Heart right ventricle (tissue), 16 donors: ENCODE results near the gene PEX26. TPM values are rescaled to one million over a fixed set of nuclear protein-coding genes. Genes with fewer than 3 reads are reported as not detected.
"Not testable (repeated sequence)": the region's sequence is repeated elsewhere in the genome, so short reads cannot be mapped to it uniquely, and the experiment has no call there.

Source experiments
- ATAC-seq, 8 donors: fragments of 200-7000 bp; cut with Tn5 transposase; one replicate each; pipeline ENCODE4 v1.9.1; 2020; ENCODE audit warnings: mild to moderate bottlenecking in 8 of 8, moderate library complexity in 8 of 8, moderate number of reproducible peaks in 1 of 8
- DNase-seq, 2 donors: peaks; one replicate each; pipeline ENCODE4 v3.0.0-alpha.2; 2020
- H3K27ac ChIP-seq, 10 donors: fragments of 200-600 bp; sonication (generic) in 2 of 10; one replicate each; pipeline versions ENCODE4 v1.5.0 to v1.8.0; 2020 to 2022; ENCODE audit warnings: mild to moderate bottlenecking in 3 of 10
- H3K27me3 ChIP-seq, 7 donors: fragments of 200-600 bp; one replicate each; pipeline ENCODE4 v1.8.0; 2021 to 2022; ENCODE audit warnings: mild to moderate bottlenecking in 2 of 7
- H3K36me3 ChIP-seq, 9 donors: fragments of 200-600 bp; sonication (generic) in 1 of 9; one replicate each; pipeline versions ENCODE4 v1.5.0 to v1.8.0; 2020 to 2022; ENCODE audit warnings: mild to moderate bottlenecking in 2 of 9
- H3K4me1 ChIP-seq, 9 donors: fragments of 200-600 bp; sonication (generic) in 1 of 9; one replicate each; pipeline versions ENCODE4 v1.5.0 to v1.8.0; 2020 to 2022; ENCODE audit warnings: mild to moderate bottlenecking in 4 of 9
- H3K4me3 ChIP-seq, 10 donors: fragments of 200-600 bp; sonication (generic) in 2 of 10; one replicate each; pipeline versions ENCODE4 v1.5.0 to v1.8.0; 2020 to 2022; ENCODE audit warnings: mild to moderate bottlenecking in 7 of 10, moderate library complexity in 2 of 10
- H3K9me3 ChIP-seq, 11 donors: fragments of 200-600 bp in 10 of 11; sonication (generic) in 2 of 11; one replicate each; pipeline versions ENCODE4 v1.5.0 to v1.8.0; 2013 to 2022; ENCODE audit warnings: mild to moderate bottlenecking in 2 of 11, control low read depth in 1 of 11, moderate library complexity in 1 of 11
- WGBS, 2 donors: extraction: QIAGEN DNeasy Blood & Tissue Kit; methylation state at CpG; one replicate each; pipeline ENCODE4 v1.1.7; 2013; ENCODE audit warnings: inconsistent platforms in 1 of 2; 5-methylcytosine and 5-hydroxymethylcytosine counted together
- intact Hi-C, 10 donors: fragments of 100-400 bp; cut with DNase I; formaldehyde crosslinking; loops; one replicate each; pipeline versions ENCODE4 v1.11.1 to v1.14.2; 2022
- polyA plus RNA-seq, 2 donors: library from polyadenylated mRNA; stranded (reverse); fragments of 200-250 nt; gene quantifications; one replicate each; pipeline ENCODE4 v1.2.3, GENCODE V29; 2013
- total RNA-seq, 10 donors: library from RNA; stranded (reverse); fragmentation: NEBNext Ultra II Directional in 3 of 10; extraction: Animal tissue kit (Norgen Biotek cat#: 25700) in 3 of 10; gene quantifications; one replicate each; pipeline versions ENCODE4 v1.2.1 to v1.2.4, GENCODE V29; 2021 to 2023
- TF ChIP-seq, protein P1 (sequence below), 9 donors: fragments of 200-600 bp; sonication (generic) in 2 of 9; IDR thresholded peaks; one replicate each; pipeline versions ENCODE4 v1.5.0 to v1.8.0; 2021 to 2022; ENCODE audit warnings: antibody characterized with exemption in 9 of 9, mild to moderate bottlenecking in 5 of 9, moderate library complexity in 1 of 9
- donor health status: Arrhythmogenic right ventricular cardiomyopathy.
- donor health status: ischemic (EF 13 %, LVEDD 7.1; RV severe dilation, severe dysfunction).
- donor health status: healthy with polysubstance abuse.
- donor health status: DM: no; HTN: yes; CAD: no.
- donor health status: DM: no; HTN: no; CAD: no.
- donor health status: ischemic (EF 25% LVEDD 6.9; RV normal size, moderate dysfunction).
- donor health status: ischemic (EF 25% LVEDD 5.7; RV mildly dilated, moderate dysfunction).
- donor health status: healthy.
- donor health status: DM: yes; HTN: yes; CAD: no.
- donor health status: Ischemic cardiomyopathy.
- donor health status: ischemic (EF 35%, LVEDD 5.7; RV mildly dilated, moderate dysfunction).
- donor health status: nonischemic (EF 11% LVEDD 7.7; RV severe dilation, severe dysfunction).
- donor health status: DM: yes; HTN: yes; CAD: no.
- donor health status: PGD.
- donor health status: ischemic (EF 29% LVEDD 5.4; RV normal size, mild dysfunction).
- donor health status: nonischemic (EF 23%, LVEDD 6.1; RV moderate dilation, normal function).

Gene PEX26
- total and polyA plus RNA-seq, 12 donors: 8.3 to 27.1 (median 20.2) TPM

- intact Hi-C loops: no loop called here
- H3K27ac ChIP-seq: no peak overlapping the region
- TF ChIP-seq, protein P1, sequence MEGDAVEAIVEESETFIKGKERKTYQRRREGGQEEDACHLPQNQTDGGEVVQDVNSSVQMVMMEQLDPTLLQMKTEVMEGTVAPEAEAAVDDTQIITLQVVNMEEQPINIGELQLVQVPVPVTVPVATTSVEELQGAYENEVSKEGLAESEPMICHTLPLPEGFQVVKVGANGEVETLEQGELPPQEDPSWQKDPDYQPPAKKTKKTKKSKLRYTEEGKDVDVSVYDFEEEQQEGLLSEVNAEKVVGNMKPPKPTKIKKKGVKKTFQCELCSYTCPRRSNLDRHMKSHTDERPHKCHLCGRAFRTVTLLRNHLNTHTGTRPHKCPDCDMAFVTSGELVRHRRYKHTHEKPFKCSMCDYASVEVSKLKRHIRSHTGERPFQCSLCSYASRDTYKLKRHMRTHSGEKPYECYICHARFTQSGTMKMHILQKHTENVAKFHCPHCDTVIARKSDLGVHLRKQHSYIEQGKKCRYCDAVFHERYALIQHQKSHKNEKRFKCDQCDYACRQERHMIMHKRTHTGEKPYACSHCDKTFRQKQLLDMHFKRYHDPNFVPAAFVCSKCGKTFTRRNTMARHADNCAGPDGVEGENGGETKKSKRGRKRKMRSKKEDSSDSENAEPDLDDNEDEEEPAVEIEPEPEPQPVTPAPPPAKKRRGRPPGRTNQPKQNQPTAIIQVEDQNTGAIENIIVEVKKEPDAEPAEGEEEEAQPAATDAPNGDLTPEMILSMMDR (IDR thresholded peaks at IDR 0.05): no peak
- no peak for DNase-seq
- 86 to 91% methylated on average over 14 of the region's 14 CpGs for WGBS, 2 donors
- H3K27me3 ChIP-seq: peaks cover 0 to 7% (median 0%) of the 10 kb centered on the region in 7 donors
- H3K4me3 ChIP-seq: no peak overlapping the region
- peaks cover 0 to 9% (median 0%) of the 10 kb centered on the region in 9 donors for H3K36me3 ChIP-seq
- ATAC-seq: peak in 2 of 8 donors; percentile 44 to 71
- H3K9me3 ChIP-seq: no peaks in the 10 kb centered on the region
- H3K4me1 ChIP-seq: peaks cover 0 to 4% (median 0%) of the 10 kb centered on the region in 9 donors
Observed at GRCh38 chr22:18103527-18104269, 25.9 kb downstream of the PEX26 start.

- H3K4me3 ChIP-seq: no peak overlapping the region
- no peak for DNase-seq
- intact Hi-C loops: no loop called here
- TF ChIP-seq, protein P1 (IDR thresholded peaks at IDR 0.05): no peak
- ATAC-seq: no peak
- H3K36me3 ChIP-seq: peaks cover 0 to 9% (median 0%) of the 10 kb centered on the region in 9 donors
- WGBS, 2 donors: 89 to 93% methylated on average over 4 of the region's 4 CpGs
- peaks cover 0 to 15% (median 0%) of the 10 kb centered on the region in 7 donors for H3K27me3 ChIP-seq
- no peak overlapping the region for H3K27ac ChIP-seq
- no peaks in the 10 kb centered on the region for H3K9me3 ChIP-seq
- H3K4me1 ChIP-seq: peaks cover 0 to 4% (median 0%) of the 10 kb centered on the region in 9 donors
Observed at GRCh38 chr22:18104566-18104965, 26.8 kb downstream of the PEX26 start.

DNA sequence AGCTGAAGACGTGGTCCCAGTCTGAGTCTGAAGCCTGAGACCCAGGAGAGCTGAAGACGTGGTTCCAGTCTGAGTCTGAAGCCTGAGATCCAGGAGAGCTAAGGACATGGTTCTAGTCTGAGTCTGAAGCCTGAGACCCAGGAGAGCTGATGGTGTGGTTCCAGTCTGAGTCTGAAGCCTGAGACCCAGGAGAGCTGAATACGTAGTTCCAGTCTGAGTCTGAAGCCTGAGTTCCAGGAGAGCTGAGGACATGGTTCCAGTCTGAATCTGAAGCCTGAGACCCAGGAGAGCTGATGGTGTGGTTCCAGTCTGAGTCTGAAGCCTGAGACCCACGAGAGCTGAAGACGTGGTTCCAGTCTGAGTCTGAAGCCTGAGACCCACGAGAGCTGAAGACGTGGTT, 28.2 kb downstream of the PEX26 start:
- peaks cover 0 to 29% (median 5%) of the 10 kb centered on the region in 7 donors for H3K27me3 ChIP-seq
- H3K4me1 ChIP-seq: peaks cover 4 to 16% (median 14%) of the 10 kb centered on the region in 9 donors
- intact Hi-C loops, H3K27ac ChIP-seq, ATAC-seq, H3K36me3 ChIP-seq, H3K9me3 ChIP-seq, DNase-seq, H3K4me3 ChIP-seq: not testable (repeated sequence)
- 92% methylated on average over 6 of the region's 7 CpGs for WGBS, 2 donors

DNA sequence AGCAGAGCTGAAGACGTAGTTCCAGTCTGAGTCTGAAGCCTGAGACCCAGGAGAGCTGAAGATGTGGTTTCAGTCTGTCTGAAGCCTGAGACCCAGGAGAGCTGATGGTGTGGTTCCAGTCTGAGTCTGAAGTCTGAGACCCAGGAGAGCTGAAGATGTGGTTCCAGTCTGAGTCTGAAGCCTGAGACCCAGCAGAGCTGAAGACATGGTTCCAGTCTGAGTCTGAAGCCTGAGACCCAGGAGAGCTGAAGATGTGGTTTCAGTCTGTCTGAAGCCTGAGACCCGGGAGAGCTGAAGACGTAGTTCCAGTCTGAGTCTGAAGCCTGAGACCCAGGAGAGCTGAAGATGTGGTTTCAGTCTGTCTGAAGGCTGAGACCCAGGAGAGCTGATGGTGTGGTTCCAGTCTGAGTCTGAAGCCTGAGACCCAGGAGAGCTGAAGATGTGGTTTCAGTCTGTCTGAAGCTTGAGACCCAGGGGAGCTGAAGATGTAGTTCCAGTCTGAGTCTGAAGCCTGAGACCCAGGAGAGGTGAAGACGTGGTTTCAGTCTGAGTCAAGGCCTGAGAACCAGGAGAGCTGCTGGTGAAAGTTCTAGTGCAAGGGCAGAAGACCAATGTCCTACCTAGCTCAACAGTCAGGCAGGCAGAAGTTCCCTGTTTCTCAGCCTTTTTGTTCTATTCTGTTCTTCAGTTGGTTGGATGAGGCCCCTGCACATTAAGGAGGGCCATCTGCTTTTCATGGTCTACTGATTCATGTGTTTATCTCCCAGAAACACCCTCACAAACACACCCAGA, 29.0 kb downstream of the PEX26 start:
- WGBS, 2 donors: 72 to 95% methylated on average over 4 of the region's 4 CpGs
- ATAC-seq, DNase-seq, H3K27ac ChIP-seq, H3K36me3 ChIP-seq, H3K9me3 ChIP-seq, intact Hi-C loops, H3K4me3 ChIP-seq: not testable (repeated sequence)
- Histone ChIP-seq H3K4me1 (peaks cover 4 to 24% (median 18%) of the 10 kb centered on the region in 9 donors), H3K27me3 (peaks cover 0 to 37% (median 5%) of the 10 kb centered on the region in 7 donors)

- DNase-seq (no peak), ATAC-seq (no peak)
- no peak overlapping the region for H3K27ac ChIP-seq
- H3K9me3 ChIP-seq: no peaks in the 10 kb centered on the region
- no peaks in the 10 kb centered on the region for H3K36me3 ChIP-seq
- H3K27me3 ChIP-seq: peaks cover 0 to 50% (median 5%) of the 10 kb centered on the region in 7 donors
- WGBS, 2 donors: 90 to 95% methylated on average over 3 of the region's 3 CpGs
- no peak overlapping the region for H3K4me3 ChIP-seq
- H3K4me1 ChIP-seq: peaks cover 4 to 38% (median 21%) of the 10 kb centered on the region in 9 donors
- TF ChIP-seq, protein P1 (IDR thresholded peaks at IDR 0.05): no peak
- intact Hi-C loops: no loop called here
Observed at GRCh38 chr22:18108187-18108586, 30.4 kb downstream of the PEX26 start.
